Transverse colon (tissue), 4 donors: Measurements from ENCODE around the gene EPYC. TPM values are rescaled to one million over a fixed set of nuclear protein-coding genes. Genes with fewer than 3 reads are reported as not detected.

Experiments used
- DNase-seq: peaks from one replicate; pipeline ENCODE4 v3.0.0-alpha.2; 2019
- H3K27ac ChIP-seq, 4 donors: fragments of 200-600 bp; sonication (generic); 2 replicates each; pipeline ENCODE4 v1.5.1; 2016 to 2018; ENCODE audit warnings: inconsistent platforms in 4 of 4
- H3K27me3 ChIP-seq: fragments of 200-600 bp; sonication (generic); 2 replicates; pipeline ENCODE4 v1.5.1; 2017; ENCODE audit warnings: inconsistent platforms
- H3K36me3 ChIP-seq, 4 donors: fragments of 200-600 bp; sonication (generic); 2 replicates each; pipeline ENCODE4 v1.5.1; 2017 to 2019; ENCODE audit warnings: inconsistent platforms in 4 of 4
- H3K4me1 ChIP-seq, 4 donors: fragments of 200-600 bp; sonication (generic); 2 replicates each; pipeline ENCODE4 v1.5.1; 2017 to 2020; ENCODE audit warnings: inconsistent platforms in 4 of 4
- H3K4me3 ChIP-seq, 4 donors: fragments of 200-600 bp; sonication (generic); 1 replicate in 1 of 4; 2 replicates in 3 of 4; pipeline versions ENCODE4 v1.5.1 to v1.6.1; 2017 to 2019; ENCODE audit warnings: inconsistent platforms in 4 of 4
- H3K9me3 ChIP-seq, 2 donors: fragments of 200-600 bp; sonication (generic); 2 replicates each; pipeline ENCODE4 v1.5.1; 2017 to 2019; ENCODE audit warnings: inconsistent platforms in 2 of 2
- CTCF ChIP-seq, 5 experiments: fragments of 200-600 bp in 3 of 5; fragments of 450-650 bp in 2 of 5; sonication (generic) in 3 of 5; IDR thresholded peaks; 1 replicate in 2 of 5; 2 replicates in 3 of 5; pipeline ENCODE4 v1.5.1; 2016 to 2017; ENCODE audit warnings: antibody characterized with exemption in 5 of 5, inconsistent platforms in 3 of 5, mild to moderate bottlenecking in 2 of 5, moderate library complexity in 1 of 5
- EP300 ChIP-seq: sonication (generic); formaldehyde crosslinking; IDR thresholded peaks from one replicate; pipeline ENCODE4 v1.6.1; 2017; ENCODE audit warnings: antibody characterized with exemption, low read depth
- POLR2A ChIP-seq: fragments of 450-650 bp; IDR thresholded peaks from one replicate; pipeline ENCODE4 v1.6.1; 2016; ENCODE audit warnings: antibody characterized with exemption, mild to moderate bottlenecking, moderate library complexity
- POLR2AphosphoS5 ChIP-seq, 3 donors: sonication (generic); formaldehyde crosslinking; IDR thresholded peaks; one replicate each; pipeline ENCODE4 v1.6.1; 2016; ENCODE audit warnings: antibody characterized with exemption in 3 of 3
- WGBS, 2 donors: methylation state at CpG; one replicate each; pipeline ENCODE4 v1.1.5; 2018; ENCODE audit warnings: low coverage in 1 of 2; 5-methylcytosine and 5-hydroxymethylcytosine counted together
- in situ Hi-C, 4 donors: fragments of 200-750 bp; cut with MboI; loops; one replicate each; pipeline versions ENCODE4 v1.15.0 to v1.15.1; 2017; ENCODE audit warnings: low sequenced_read_pairs in 3 of 4, low pct_ligation_motif_present in 1 of 4, low pct_unique_long_range_greater_than_20kb in 1 of 4
- intact Hi-C: fragments of 100-400 bp; cut with DNase I; formaldehyde crosslinking; loops from one replicate; pipeline ENCODE4 v1.15.1; 2023; ENCODE audit warnings: low total_unique reads
- total RNA-seq, 4 donors: library from RNA; depleted of rRNA; stranded (reverse); fragments of >200 nt; gene quantifications; one replicate each; pipeline ENCODE4 v1.1.0, GENCODE V29; 2016

EPYC gene
- total RNA-seq, 4 donors from 2014 or later, result not detected

DNA sequence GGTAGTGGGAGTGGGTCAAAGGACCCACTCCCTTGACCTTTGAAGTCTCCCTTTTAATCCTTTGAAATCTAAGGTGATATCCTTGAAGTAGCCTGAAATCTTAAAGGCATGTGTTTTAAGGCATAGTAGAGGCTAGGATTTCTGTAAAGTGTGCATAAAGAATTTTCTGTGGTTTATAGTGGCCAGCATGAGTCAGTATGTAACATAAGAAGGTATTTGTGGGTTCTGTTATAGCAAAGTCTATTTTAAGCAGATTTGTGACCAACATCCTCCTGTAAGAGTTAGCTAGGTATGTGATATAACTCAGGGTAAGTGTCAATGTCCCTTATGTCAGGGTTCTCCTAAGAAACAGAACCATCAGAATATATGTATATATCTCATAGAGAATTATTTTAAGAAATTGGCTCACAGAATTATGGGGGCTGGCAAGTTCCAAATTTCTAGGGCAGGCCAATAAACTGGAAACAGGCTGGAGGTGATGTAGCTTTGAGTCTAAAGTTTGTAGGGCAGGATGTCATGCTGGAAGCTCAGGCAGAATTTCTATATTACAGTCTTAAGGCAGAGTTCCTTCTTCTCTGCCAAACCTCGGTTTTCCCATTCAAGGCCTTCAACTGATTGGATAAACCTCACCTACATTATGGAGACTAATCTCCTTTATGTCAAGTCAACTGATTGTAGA is 18.7 kb upstream of the EPYC start:
- Histone ChIP-seq H3K4me1 (no peaks in the 10 kb centered on the region), H3K4me3 (no peak overlapping the region), H3K27me3 (no peaks in the 10 kb centered on the region), H3K27ac (no peak overlapping the region), H3K9me3 (no peaks in the 10 kb centered on the region), H3K36me3 (no peaks in the 10 kb centered on the region)
- TF ChIP-seq POLR2AphosphoS5 (IDR thresholded peaks at IDR 0.05) (no peak), EP300 (no peak), CTCF (IDR thresholded peaks at IDR 0.05) (no peak), POLR2A (no peak)
- WGBS, 2 donors, result 58 to 86% methylated on average over 1 of the region's 1 CpG
- no peak for DNase-seq
- intact Hi-C loops, result no loop called here
- in situ Hi-C loops, result no loop called here

DNA sequence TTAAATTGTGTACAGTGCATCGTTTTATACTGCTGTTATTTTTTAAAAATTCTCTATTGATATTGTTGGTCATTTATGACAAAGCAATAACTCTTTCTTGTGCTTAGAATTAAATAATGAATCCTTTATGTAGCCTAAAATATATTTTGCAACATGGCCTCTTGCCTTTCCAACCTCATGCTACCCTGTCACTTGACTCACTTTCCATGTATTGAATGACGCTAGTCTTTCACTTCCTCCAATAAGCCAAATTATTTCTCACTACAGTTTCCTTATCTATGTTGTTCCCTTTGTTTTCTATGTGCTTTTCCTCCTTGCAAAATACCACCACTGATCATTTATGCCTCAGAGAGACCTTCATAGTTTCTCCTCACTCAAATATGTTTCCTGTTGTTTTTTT is 16.3 kb upstream of the EPYC start:
- H3K4me3 ChIP-seq, result no peak overlapping the region
- no peak for DNase-seq
- no peaks in the 10 kb centered on the region for H3K4me1 ChIP-seq
- 80 to 86% methylated on average over 2 of the region's 2 CpGs for WGBS, 2 donors
- no peaks in the 10 kb centered on the region for H3K27me3 ChIP-seq
- in situ Hi-C loops (no loop called here), intact Hi-C loops (no loop called here)
- H3K9me3 ChIP-seq, result no peaks in the 10 kb centered on the region
- TF ChIP-seq POLR2A (no peak), CTCF (IDR thresholded peaks at IDR 0.05) (no peak)
- no peaks in the 10 kb centered on the region for H3K36me3 ChIP-seq
- no peak overlapping the region for H3K27ac ChIP-seq

DNA sequence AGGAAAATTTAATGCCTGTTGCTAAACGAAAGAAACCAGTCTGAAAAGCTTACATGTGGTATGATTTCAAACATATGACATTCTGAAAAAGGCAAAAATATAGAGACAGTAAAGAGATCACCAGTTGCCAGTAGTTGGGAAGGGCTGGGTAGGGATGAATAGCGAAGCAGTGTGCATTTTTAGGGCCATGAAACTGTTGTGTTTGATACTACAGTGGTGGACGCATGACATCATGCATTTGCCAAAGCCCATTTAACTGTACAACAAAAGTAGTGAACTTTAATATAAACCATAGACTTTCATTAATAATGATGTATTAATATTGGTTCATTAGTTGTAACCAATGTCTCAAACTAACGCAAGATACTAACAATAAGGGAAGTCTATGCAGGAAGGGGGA is 14.7 kb upstream of the EPYC start:
- intact Hi-C loops, result no loop called here
- TF ChIP-seq EP300, result no peak
- TF ChIP-seq POLR2A, result no peak
- TF ChIP-seq POLR2AphosphoS5 (IDR thresholded peaks at IDR 0.05), result no peak
- TF ChIP-seq CTCF (IDR thresholded peaks at IDR 0.05), result no peak
- DNase-seq, result no peak

DNA sequence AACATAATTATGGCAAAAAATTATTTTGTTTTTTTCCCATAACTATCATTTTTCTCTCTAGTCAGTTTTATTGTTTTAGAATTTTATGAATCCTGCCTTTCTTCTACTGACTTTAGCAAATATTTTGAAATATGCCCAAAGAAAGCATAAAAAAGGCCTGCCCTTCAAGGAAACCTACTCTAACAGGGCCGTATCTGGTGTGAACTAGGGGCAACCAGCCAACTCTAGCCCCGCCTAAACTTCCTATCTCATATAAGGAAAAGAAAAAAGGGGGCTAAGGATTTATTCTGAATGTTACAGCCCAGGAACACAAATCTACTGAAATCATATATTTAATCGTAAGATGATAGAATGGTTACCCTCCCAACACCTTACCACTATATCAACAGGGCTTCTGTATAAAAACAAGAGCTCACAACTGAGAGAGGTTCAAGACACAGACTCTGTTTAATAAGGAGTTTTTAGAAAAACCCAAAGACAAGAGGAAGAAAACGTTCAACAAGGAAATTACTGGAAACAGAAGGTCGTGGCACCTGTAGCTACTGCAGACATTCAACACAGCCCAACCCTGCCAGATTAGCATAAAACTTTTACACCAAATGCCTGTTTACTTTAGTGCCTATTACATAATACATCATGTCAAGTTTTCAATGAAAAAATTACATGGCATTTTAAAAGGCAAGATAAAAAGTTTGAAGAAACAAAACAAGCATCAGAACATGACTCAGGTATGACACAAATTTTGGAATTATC is 12.9 kb upstream of the EPYC start:
- Histone ChIP-seq H3K36me3 (no peaks in the 10 kb centered on the region), H3K9me3 (no peaks in the 10 kb centered on the region), H3K27ac (no peak overlapping the region), H3K4me3 (no peak overlapping the region), H3K27me3 (no peaks in the 10 kb centered on the region), H3K4me1 (no peaks in the 10 kb centered on the region)
- no peak for TF ChIP-seq POLR2A
- no peak for TF ChIP-seq CTCF (IDR thresholded peaks at IDR 0.05)
- no peak for TF ChIP-seq EP300
- TF ChIP-seq POLR2AphosphoS5 (IDR thresholded peaks at IDR 0.05), result no peak
- DNase-seq, result no peak
- WGBS, 2 donors, result 47 to 48% methylated on average over 5 of the region's 5 CpGs
- in situ Hi-C loops (no loop called here), intact Hi-C loops (no loop called here)

More for the DNA sequence above, 14.7 kb upstream of the EPYC start:
- H3K27me3 ChIP-seq, result no peaks in the 10 kb centered on the region
- no peaks in the 10 kb centered on the region for H3K4me1 ChIP-seq
- H3K4me3 ChIP-seq, result no peak overlapping the region
- WGBS, 2 donors, result 76 to 88% methylated on average over 4 of the region's 4 CpGs
- no peak overlapping the region for H3K27ac ChIP-seq
- no peaks in the 10 kb centered on the region for H3K9me3 ChIP-seq
- in situ Hi-C loops, result no loop called here
- no peaks in the 10 kb centered on the region for H3K36me3 ChIP-seq
